ENCODE results near the gene NUF2.

GRCh38 chr1:163321311-163322305, at the start of gene NUF2:
- TF ChIP-seq, protein P1, sequence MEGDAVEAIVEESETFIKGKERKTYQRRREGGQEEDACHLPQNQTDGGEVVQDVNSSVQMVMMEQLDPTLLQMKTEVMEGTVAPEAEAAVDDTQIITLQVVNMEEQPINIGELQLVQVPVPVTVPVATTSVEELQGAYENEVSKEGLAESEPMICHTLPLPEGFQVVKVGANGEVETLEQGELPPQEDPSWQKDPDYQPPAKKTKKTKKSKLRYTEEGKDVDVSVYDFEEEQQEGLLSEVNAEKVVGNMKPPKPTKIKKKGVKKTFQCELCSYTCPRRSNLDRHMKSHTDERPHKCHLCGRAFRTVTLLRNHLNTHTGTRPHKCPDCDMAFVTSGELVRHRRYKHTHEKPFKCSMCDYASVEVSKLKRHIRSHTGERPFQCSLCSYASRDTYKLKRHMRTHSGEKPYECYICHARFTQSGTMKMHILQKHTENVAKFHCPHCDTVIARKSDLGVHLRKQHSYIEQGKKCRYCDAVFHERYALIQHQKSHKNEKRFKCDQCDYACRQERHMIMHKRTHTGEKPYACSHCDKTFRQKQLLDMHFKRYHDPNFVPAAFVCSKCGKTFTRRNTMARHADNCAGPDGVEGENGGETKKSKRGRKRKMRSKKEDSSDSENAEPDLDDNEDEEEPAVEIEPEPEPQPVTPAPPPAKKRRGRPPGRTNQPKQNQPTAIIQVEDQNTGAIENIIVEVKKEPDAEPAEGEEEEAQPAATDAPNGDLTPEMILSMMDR (IDR thresholded peaks at IDR 0.05; ENCODE audit: low read depth, low read length, missing input control) = no peak
- TF ChIP-seq, protein P2, sequence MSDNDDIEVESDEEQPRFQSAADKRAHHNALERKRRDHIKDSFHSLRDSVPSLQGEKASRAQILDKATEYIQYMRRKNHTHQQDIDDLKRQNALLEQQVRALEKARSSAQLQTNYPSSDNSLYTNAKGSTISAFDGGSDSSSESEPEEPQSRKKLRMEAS (IDR thresholded peaks at IDR 0.05) = peak; percentile 99
- peak in 1 of 2 donors; percentile 75 for TF ChIP-seq EGR1 (IDR thresholded peaks at IDR 0.05; ENCODE audit: low read depth in 2 of 2)
- TF ChIP-seq YY1 (IDR thresholded peaks at IDR 0.05) = peak; percentile 95
- peak; percentile 97 for TF ChIP-seq ZBTB33 (IDR thresholded peaks at IDR 0.05)
